Activated CD8-positive, alpha-beta memory T cell treated with anti-CD3 and anti-CD28 coated beads, Interleukin-2, amount 50 U/mL, for 1 hour (primary cell): ENCODE measurements around the gene FAT2.

ENCODE experiments used
- DNase-seq: peaks from one replicate; pipeline ENCODE4 v3.0.0-alpha.2; 2020; ENCODE audit errors: extremely low read depth

Gene FAT2

GRCh38 chr5:151555760-151556576 lies 35.2 kb downstream of the FAT2 start:
- DNase-seq: no peak

- no peak for DNase-seq
These were observed 37.4 kb downstream of the FAT2 start for GRCh38 chr5:151553695-151554094.

GRCh38 chr5:151553130-151553670 lies 37.9 kb downstream of the FAT2 start:
- DNase-seq: no peak

DNA sequence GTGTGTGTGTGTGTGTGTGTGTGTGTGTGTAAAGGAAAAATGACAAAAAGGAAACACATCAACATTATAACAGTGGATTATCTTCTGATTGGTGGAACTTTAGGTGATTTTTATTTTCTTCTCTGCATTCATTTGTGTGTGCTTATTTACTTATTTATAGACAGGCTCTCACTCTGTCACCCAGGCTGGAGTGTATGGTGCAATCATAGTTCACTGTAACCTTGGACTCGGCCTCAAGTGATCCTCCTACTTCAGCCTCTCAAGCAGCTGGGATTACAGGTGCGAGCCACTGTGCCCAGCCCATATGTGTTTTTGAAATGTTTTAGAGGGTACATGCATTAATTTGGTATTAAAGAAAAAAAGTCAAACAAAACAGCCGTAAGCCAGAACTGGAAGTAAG lies 39.1 kb downstream of the FAT2 start:
- no peak for DNase-seq

DNA sequence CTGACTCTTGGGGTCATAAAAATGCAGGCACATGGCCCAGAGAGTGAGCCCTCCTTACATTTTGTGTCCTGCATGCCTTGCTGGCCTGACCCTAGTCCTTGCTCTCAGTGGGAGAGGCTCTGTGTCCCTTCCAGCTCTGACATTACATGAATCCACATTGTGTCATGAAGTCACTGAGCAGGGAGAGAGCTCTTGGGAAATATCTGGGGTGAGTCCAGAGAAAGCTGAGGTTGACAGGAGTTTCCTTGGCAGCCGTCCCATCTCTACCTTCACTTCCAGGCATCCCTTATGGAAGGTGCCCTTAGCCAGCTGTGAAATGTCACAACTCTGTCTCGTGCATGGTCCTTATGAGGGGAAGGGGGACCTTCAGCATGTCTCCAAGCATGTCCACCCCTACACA lies 41.0 kb downstream of the FAT2 start:
- no peak for DNase-seq

DNA sequence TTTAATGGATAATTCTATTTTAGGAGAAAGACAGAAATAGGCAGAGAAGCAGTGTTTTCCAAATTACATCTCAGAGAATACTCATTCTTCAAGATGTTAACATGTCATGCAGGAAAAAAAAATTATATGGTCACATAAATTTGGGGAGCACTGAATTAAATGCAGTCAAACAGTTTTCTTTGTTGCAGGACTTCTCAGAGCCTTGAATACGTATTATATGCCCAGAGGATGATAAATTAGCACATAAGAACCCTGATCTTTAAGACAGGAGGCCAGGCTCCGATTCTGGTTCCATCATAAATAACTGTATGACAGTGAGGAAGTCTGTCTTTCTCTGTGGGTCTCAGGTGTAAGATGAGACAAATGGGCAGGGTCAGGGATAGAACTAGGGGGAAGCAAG lies 41.4 kb downstream of the FAT2 start:
- DNase-seq: no peak

DNA sequence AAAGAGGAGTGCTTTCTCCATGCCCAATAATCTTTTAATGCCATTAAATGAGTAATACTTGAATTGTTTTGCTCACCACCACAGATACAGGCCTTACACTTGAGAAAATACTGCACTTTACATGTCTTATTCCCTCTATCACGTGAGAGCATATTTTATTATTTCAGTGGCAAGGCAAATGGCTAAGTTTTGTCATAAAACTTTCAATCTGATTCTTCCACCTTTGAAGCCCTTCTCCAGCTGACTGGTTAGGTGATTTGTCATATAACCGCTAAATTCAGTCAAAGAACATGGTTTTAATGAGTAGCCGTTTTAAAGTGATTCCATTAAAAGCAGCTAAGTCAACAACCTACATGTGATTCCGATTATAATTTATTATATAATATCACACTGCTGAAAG lies 43.8 kb downstream of the FAT2 start:
- DNase-seq: no peak

DNA sequence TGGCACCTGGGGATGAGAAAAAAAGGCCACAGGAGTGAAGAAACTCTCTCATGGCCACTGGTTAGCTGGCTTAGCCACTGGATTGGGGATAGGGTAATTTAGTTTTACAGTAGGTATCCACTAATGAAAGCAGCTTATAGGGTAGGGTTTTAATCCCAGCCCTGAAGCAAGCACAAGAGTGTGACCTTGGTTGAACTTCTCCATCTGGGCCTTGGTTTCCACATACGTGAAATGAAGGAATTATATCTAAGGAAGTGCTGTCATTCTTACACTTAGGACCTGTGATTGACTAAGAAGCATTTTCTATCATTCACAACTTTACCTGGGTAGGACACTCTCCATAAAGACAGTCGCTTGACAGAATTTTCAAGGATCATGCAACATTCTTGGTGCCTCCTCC lies 49.6 kb downstream of the FAT2 start:
- DNase-seq: no peak
